A549 (cell line): ENCODE measurements around the gene IFNA1. TPM values are rescaled to one million over a fixed set of nuclear protein-coding genes. Genes with fewer than 3 reads are reported as not detected.
"Not testable (repeated sequence)": the region's sequence is repeated elsewhere in the genome, so short reads cannot be mapped to it uniquely, and the experiment has no call there.

Experiments
- ATAC-seq, 2 experiments: fragments of 200-7000 bp in 1 of 2; fragments of >200 bp in 1 of 2; cut with Nextera tagmentation in 1 of 2; cut with Tn5 transposase in 1 of 2; 3 replicates each; pipeline versions ENCODE4 v1.8.0 to v1.9.1; 2018 to 2020; ENCODE audit warnings: mild to moderate bottlenecking in 1 of 2, moderate library complexity in 1 of 2
- CTCF ChIA-PET: fragments of 300-600 bp; sonication (Branson Sonifier 250); formaldehyde crosslinking; extraction: SDS; loops from one replicate; lab custom pipeline; 2021; ENCODE audit warnings: antibody characterized with exemption, inconsistent platforms; lab: Yijun Ruan, JAX
- POLR2A ChIA-PET: fragments of 350-600 bp; formaldehyde crosslinking; extraction: SDS; loops from one replicate; lab custom pipeline; 2021; ENCODE audit warnings: antibody characterized with exemption, inconsistent platforms; lab: Yijun Ruan, JAX
- DNase-seq, 2 experiments: peaks; one replicate each; pipeline versions ENCODE4 v3.0.0 to v3.0.0-alpha.2; 2011 to 2016; ENCODE audit warnings: low read depth in 1 of 2, low spot score in 1 of 2
- FAIRE-seq: peaks from 2 replicates; lab custom pipeline; 2011; peaks lifted over from hg19 to GRCh38; lab: Jason Lieb, UNC
- H3K27ac ChIP-seq, 2 experiments: fragments of >200 bp; sonication (Bioruptor Twin); formaldehyde crosslinking; 3 replicates each; pipeline ENCODE4 v1.5.1; 2016 to 2017
- H3K4me1 ChIP-seq: fragments of >200 bp; sonication (Bioruptor Twin); formaldehyde crosslinking; 3 replicates; pipeline ENCODE4 v1.6.1; 2016
- H3K4me2 ChIP-seq: fragments of >200 bp; sonication (Bioruptor Twin); formaldehyde crosslinking; 3 replicates; pipeline ENCODE4 v1.6.1; 2016
- H3K4me3 ChIP-seq: fragments of >200 bp; sonication (Bioruptor Twin); formaldehyde crosslinking; 3 replicates; pipeline ENCODE4 v1.5.1; 2016
- H3K9me3 ChIP-seq: fragments of >200 bp; sonication (Bioruptor Twin); formaldehyde crosslinking; 3 replicates; pipeline ENCODE4 v1.6.1; 2016
- CBX2 ChIP-seq: fragments of 200-600 bp; sonication (generic); IDR thresholded peaks from 2 replicates; pipeline ENCODE4 v1.6.1; 2016; ENCODE audit warnings: low read depth, mild to moderate bottlenecking, borderline replicate concordance
- EP300 ChIP-seq, 2 experiments: fragments of >200 bp; sonication (Bioruptor Twin); formaldehyde crosslinking; IDR thresholded peaks; 2 replicates in 1 of 2; 3 replicates in 1 of 2; pipeline ENCODE4 v1.6.1; 2016 to 2017
- HEYL ChIP-seq: fragments of 250-450 bp; sonication (Bioruptor Pico); IDR thresholded peaks from 2 replicates; pipeline ENCODE4 v1.8.0; 2021; ENCODE audit warnings: mild to moderate bottlenecking, moderate library complexity
- HOXA7 ChIP-seq: fragments of 250-450 bp; sonication (Bioruptor Pico); IDR thresholded peaks from 2 replicates; pipeline ENCODE4 v1.5.0; 2020; ENCODE audit warnings: mild to moderate bottlenecking, moderate library complexity
- HOXB13 ChIP-seq: fragments of 250-450 bp; sonication (Bioruptor Pico); IDR thresholded peaks from 2 replicates; pipeline ENCODE4 v1.5.0; 2020; ENCODE audit warnings: low read depth, mild to moderate bottlenecking, moderate library complexity
- HOXB5 ChIP-seq: fragments of 250-450 bp; sonication (Bioruptor Pico); IDR thresholded peaks from 2 replicates; pipeline ENCODE4 v1.5.0; 2020; ENCODE audit warnings: mild to moderate bottlenecking, moderate library complexity
- MAFK ChIP-seq: fragments of 450-650 bp; IDR thresholded peaks from 2 replicates; pipeline ENCODE4 v1.6.1; 2014; ENCODE audit not compliant: partially characterized antibody
- MAZ ChIP-seq: fragments of 150-350 bp; IDR thresholded peaks from 2 replicates; pipeline ENCODE4 v1.6.1; 2014; ENCODE audit warnings: antibody characterized with exemption, low read depth, low read length, borderline replicate concordance
- POLR2A ChIP-seq: IDR thresholded peaks from 2 replicates; pipeline ENCODE4 v1.6.1; 2012; ENCODE audit warnings: mild to moderate bottlenecking, low read length
- RFX5 ChIP-seq: fragments of 450-650 bp; IDR thresholded peaks from 2 replicates; pipeline ENCODE4 v1.7.1; 2014; ENCODE audit warnings: antibody characterized with exemption, mild to moderate bottlenecking, moderate library complexity
- TP53 ChIP-seq: fragments of 250-450 bp; sonication (Bioruptor Pico); IDR thresholded peaks from 2 replicates; pipeline ENCODE4 v1.5.0; 2021; ENCODE audit warnings: mild to moderate bottlenecking, moderate library complexity
- ZNF302 ChIP-seq: fragments of 250-450 bp; sonication (Bioruptor Pico); IDR thresholded peaks from 2 replicates; pipeline ENCODE4 v1.9.0; 2021; ENCODE audit warnings: inconsistent platforms, mild to moderate bottlenecking, moderate library complexity
- ZSCAN20 ChIP-seq: fragments of 250-450 bp; sonication (Bioruptor Pico); IDR thresholded peaks from 2 replicates; pipeline ENCODE4 v1.8.0; 2022; ENCODE audit warnings: mild to moderate bottlenecking, moderate library complexity
- WGBS: methylation state at CpG from one replicate; pipeline ENCODE4 v1.1.6; 2017; ENCODE audit errors: missing lambda C conversion rate; 5-methylcytosine and 5-hydroxymethylcytosine counted together
- polyA plus RNA-seq, 4 experiments: library from polyadenylated mRNA; depleted of rRNA in 3 of 4; stranded (reverse); fragments of >200 nt; fragmentation: RNase III in 1 of 4; extraction: RNeasy Plus Mini Kit Qiagen cat#74134 plus additional on column Dnase treatment in 1 of 4; gene quantifications; 2 replicates in 3 of 4; 3 replicates in 1 of 4; pipeline ENCODE4 v1.2.3, GENCODE V29; 2011 to 2017
- TF ChIP-seq, protein P1 (sequence below): fragments of 250-450 bp; sonication (Bioruptor Pico); IDR thresholded peaks from 2 replicates; pipeline ENCODE4 v1.5.0; 2021; ENCODE audit warnings: mild to moderate bottlenecking, moderate library complexity, borderline replicate concordance
- TF ChIP-seq, protein P2 (sequence below): fragments of 150-350 bp; IDR thresholded peaks from 2 replicates; pipeline ENCODE4 v1.6.1; 2014; ENCODE audit warnings: low read depth, mild to moderate bottlenecking, low read length
- TF ChIP-seq, protein P3 (sequence below): fragments of 250-450 bp; sonication (Bioruptor Pico); IDR thresholded peaks from 2 replicates; pipeline ENCODE4 v1.5.0; 2020; ENCODE audit warnings: low read depth, mild to moderate bottlenecking, moderate library complexity

The IFNA1 gene
- polyA plus RNA-seq, 2 of the 4 experiments (the other 2 are of a cell fraction) = not detected

DNA sequence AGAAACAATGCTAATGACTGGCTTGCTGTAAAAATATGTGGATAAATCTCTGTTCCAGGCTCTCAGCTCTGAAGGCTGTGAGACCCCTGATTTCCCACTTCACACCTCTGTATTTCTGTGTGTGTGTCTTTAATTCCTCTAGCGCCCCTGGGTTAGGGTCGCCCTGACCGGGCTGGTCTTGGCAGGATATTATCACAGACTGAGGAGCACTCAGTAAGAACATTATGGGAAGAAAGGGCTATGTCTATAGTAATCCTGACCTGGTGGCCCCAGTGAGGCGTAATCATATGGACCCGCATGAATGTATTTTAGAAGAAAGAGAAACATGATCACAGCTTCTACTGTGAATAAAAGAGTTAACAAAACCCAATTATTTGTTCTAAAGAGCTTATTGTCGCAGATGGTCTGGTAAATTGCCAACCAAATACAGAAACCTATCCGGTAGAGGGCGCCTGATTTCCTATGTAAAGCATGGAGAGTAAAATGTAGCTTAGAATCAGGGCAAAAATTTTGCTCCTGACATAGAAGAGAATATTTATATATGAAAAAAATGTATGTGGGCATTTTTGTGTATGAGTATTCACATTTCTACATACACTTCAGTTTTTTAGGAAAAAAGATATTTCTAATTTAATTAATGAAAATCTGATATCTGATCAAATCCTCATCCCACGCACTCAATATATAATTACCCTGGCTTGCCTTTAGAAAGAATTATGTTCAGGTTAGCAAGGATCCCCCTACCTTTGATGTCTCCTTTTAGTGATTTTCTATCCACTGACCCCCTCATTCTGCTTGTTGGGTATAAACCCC lies 5.8 kb upstream of the IFNA1 start (continued):
- TF ChIP-seq, protein P1, sequence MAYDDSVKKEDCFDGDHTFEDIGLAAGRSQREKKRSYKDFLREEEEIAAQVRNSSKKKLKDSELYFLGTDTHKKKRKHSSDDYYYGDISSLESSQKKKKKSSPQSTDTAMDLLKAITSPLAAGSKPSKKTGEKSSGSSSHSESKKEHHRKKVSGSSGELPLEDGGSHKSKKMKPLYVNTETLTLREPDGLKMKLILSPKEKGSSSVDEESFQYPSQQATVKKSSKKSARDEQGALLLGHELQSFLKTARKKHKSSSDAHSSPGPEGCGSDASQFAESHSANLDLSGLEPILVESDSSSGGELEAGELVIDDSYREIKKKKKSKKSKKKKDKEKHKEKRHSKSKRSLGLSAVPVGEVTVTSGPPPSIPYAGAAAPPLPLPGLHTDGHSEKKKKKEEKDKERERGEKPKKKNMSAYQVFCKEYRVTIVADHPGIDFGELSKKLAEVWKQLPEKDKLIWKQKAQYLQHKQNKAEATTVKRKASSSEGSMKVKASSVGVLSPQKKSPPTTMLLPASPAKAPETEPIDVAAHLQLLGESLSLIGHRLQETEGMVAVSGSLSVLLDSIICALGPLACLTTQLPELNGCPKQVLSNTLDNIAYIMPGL (CRISPR knock-in tag) = no peak
- TF ChIP-seq POLR2A = no peak
- no peak for TF ChIP-seq MAFK
- no peak for TF ChIP-seq CBX2
- TF ChIP-seq, all 56 proteins: peak for 3

DNA sequence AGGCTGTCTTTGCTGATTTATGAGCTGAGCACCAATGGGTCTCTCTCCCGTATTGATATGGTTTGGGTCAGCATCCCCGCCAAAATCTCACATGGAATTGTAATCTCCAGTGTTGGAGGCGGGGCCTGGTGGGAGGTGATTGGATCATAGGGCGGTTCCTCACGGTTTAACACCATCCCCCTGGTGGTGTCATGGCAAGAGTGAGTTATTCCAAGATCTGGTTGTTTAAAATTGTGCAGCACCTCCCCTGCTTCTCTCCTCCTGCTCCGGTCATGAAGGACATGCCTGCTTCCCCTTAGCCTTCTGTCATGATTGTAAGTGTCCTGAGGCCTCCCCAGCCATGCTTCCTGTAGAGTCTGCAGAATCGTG lies 5.2 kb upstream of the IFNA1 start:
- CTCF ChIA-PET = interaction anchor here (0.6 to 2.3 kb wide), 39 partner anchors 9 to 809 kb away, joined by 3 to 27 read pairs (median 4); no protein-coding TSS in a partner anchor
- not testable (repeated sequence) for H3K4me2 ChIP-seq, H3K4me1 ChIP-seq, H3K4me3 ChIP-seq, FAIRE-seq, H3K9me3 ChIP-seq, H3K27ac ChIP-seq, DNase-seq
- 49% methylated on average over 7 of the region's 7 CpGs for WGBS
- peak; percentile 72 to 79; a peak in 3 of 6 replicates for ATAC-seq
- POLR2A ChIA-PET = interaction anchor here (1.1 to 1.3 kb wide), 2 partner anchors 12 to 99 kb away, joined by 4 read pairs; no protein-coding TSS in a partner anchor

DNA sequence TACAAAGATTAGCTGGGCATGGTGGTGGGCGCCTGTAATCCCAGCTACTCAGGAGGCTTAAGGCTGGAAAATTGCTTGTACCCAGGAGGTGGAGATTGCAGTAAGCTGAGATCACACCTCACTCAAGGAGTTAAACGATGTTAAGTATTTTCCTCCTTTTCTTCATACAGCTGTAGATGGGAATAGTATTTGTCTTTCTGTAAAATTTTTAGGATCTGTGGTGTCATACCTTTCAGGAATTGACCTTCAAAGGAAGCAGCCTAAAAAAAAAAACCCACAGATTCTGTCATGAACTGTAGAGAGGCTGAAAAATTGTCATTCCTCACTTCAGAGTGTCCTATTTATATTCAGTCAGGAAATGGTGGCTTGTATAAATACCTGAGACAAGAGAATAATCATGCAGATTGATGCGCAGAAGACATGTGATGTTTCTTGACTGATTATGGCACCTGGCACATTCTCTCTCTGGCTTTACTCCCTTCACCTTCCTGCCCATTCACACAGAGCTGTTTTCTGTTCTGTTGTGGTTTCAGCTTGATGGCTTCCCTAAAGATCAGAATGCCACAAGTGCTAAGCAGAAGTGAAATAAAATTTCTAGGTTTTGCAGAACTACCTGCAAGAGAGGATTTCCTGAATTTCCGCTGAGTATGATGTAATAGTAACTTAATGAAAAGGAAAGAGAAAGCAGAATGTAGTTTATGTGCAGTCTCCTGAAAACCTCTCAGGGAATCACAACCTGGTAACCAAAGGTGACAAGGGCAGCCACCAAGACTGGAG lies 3.8 kb downstream of the IFNA1 start:
- ChIA-PET POLR2A (interaction anchor here (0.7 kb wide), 1 partner anchor 23 kb away, joined by 4 read pairs; no protein-coding TSS in a partner anchor), CTCF (interaction anchor here (0.7 to 1.7 kb wide), 2 partner anchors 10 to 13 kb away, joined by 4 to 5 read pairs; no protein-coding TSS in a partner anchor)
- ATAC-seq = no peak

DNA sequence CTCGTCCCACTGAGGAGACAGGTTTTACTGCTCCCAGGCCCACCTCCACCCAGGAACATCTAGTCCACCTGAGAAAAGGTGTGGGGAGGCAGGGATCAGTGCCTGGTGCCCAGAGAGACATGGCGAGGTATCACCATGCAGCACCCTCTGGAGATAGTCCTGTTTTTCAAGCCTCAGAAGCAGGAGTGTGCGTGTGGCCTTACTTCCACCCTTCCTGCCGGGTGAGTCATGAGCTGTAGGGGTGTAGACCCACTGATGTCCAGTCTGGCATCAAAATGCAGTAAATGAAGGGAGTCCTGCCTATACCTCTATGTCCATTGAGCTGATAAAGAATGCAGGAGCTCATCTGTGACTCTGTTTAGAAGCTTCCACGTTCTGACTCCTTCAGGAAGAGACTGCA lies 9.1 kb downstream of the IFNA1 start:
- POLR2A ChIA-PET, H3K9me3 ChIP-seq, H3K4me3 ChIP-seq, FAIRE-seq, H3K27ac ChIP-seq, CTCF ChIA-PET, H3K4me2 ChIP-seq, DNase-seq, H3K4me1 ChIP-seq: not testable (repeated sequence)
- ATAC-seq = peak; percentile 38 to 50; a peak in 3 of 6 replicates
- 92% methylated on average over 5 of the region's 5 CpGs for WGBS

More for the DNA sequence above, 3.8 kb downstream of the IFNA1 start:
- FAIRE-seq (no peak), DNase-seq (no peak)
- no peak for TF ChIP-seq MAZ
- TF ChIP-seq, protein P1 (CRISPR knock-in tag) = no peak
- H3K4me1 ChIP-seq = no peaks in the 10 kb centered on the region
- WGBS = 93% methylated on average over 4 of the region's 4 CpGs
- H3K9me3 ChIP-seq = no peaks in the 10 kb centered on the region
- H3K4me3 ChIP-seq = no peak overlapping the region
- no peak overlapping the region for H3K4me2 ChIP-seq
- no peak overlapping the region for H3K27ac ChIP-seq

DNA sequence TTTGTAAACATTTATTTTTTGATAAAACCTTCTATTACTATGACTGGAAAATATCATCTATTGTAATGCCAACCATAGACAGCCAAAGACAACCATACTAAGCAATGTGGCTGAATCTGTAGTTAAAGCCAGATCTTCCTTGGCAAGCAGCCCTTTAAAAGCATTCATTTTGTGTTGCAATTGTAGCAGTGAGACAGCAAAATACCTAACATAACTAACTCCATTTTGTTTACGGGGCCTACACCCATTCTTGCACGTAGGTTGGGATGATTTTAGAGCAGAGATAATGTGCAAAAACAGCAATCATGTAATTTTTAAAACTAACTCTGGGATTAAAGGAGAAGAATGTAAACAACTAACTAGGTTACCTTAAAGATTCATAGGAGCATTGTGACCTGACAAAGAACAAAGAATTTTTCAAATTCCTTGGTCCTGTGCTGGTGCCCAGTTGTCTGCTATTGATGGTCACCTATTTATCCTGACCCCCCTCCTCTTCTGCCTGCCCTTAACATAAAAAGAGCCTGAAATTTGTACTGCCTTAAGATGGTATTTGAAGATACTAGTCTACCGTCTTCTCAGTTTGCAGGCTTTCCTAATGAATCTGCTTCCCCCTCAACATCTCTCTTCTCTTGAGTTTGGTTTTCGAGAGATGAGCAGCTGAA lies 10.6 kb downstream of the IFNA1 start:
- ChIA-PET POLR2A (no interaction called here), CTCF (no interaction called here)
- no peak overlapping the region for H3K27ac ChIP-seq
- no peak for FAIRE-seq
- 81% methylated on average over 4 of the region's 4 CpGs for WGBS
- H3K9me3 ChIP-seq = no peaks in the 10 kb centered on the region
- TF ChIP-seq ZNF302 (peak; percentile 84; the same call in 1 of the 2 replicates), HOXA7 (peak; percentile 73; the same call in 1 of the 2 replicates), HOXB5 (CRISPR knock-in tag) (peak; percentile 67; the same call in 1 of the 2 replicates), HOXB13 (peak; percentile 90; the same call in 1 of the 2 replicates), ZSCAN20 (CRISPR knock-in tag) (peak; percentile 73; the same call in 1 of the 2 replicates), TP53 (CRISPR knock-in tag) (peak; percentile 46; the same call in 1 of the 2 replicates), HEYL (peak; percentile 82), EP300 (IDR thresholded peaks at IDR 0.05) (no peak), RFX5 (no peak)
- TF ChIP-seq, protein P2, sequence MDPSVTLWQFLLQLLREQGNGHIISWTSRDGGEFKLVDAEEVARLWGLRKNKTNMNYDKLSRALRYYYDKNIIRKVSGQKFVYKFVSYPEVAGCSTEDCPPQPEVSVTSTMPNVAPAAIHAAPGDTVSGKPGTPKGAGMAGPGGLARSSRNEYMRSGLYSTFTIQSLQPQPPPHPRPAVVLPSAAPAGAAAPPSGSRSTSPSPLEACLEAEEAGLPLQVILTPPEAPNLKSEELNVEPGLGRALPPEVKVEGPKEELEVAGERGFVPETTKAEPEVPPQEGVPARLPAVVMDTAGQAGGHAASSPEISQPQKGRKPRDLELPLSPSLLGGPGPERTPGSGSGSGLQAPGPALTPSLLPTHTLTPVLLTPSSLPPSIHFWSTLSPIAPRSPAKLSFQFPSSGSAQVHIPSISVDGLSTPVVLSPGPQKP = no peak
- TF ChIP-seq, protein P3, sequence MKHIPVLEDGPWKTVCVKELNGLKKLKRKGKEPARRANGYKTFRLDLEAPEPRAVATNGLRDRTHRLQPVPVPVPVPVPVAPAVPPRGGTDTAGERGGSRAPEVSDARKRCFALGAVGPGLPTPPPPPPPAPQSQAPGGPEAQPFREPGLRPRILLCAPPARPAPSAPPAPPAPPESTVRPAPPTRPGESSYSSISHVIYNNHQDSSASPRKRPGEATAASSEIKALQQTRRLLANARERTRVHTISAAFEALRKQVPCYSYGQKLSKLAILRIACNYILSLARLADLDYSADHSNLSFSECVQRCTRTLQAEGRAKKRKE (CRISPR knock-in tag) = peak; percentile 81; the same call in 1 of the 2 replicates
- DNase-seq = peak in 1 of 2 experiments; percentile 9
- H3K4me1 ChIP-seq = peaks cover 8% of the 10 kb centered on the region; the same call in 1 of the 3 replicates
- H3K4me3 ChIP-seq = no peak overlapping the region
- H3K4me2 ChIP-seq = no peak overlapping the region
- no peak for ATAC-seq
